ENCODE measurements around the gene PTPRT. TPM values are rescaled to one million over a fixed set of nuclear protein-coding genes. Genes with fewer than 3 reads are reported as not detected.

PTPRT gene
- total RNA-seq, 1 experiment from 2014 or later = 0.20 TPM

- H3K36me3 ChIP-seq (ENCODE audit: control insufficient read depth, insufficient read depth, low read length) = no peaks in the 10 kb centered on the region
- H3K4me1 Mint-ChIP-seq (ENCODE audit: low read depth, unreplicated experiment) = no peaks in the 10 kb centered on the region
- no peak overlapping the region for H3K4me3 Mint-ChIP-seq (ENCODE audit: unreplicated experiment)
- H3K4me3 ChIP-seq (ENCODE audit: low read depth, low read length) = no peak overlapping the region
- H3K27ac Mint-ChIP-seq (ENCODE audit: unreplicated experiment) = no peak overlapping the region
- intact Hi-C loops (cut with micrococcal nuclease; ENCODE audit: unreplicated experiment) = loop anchor here (5.0 kb wide), 1 partner anchor 376 kb away; no protein-coding TSS in a partner anchor
- no peaks in the 10 kb centered on the region for H3K27me3 ChIP-seq (replicated peaks; ENCODE audit: control insufficient read depth, insufficient read depth, low read length)
- BruUV-seq (replicated peaks) = no TSS peak
- H3K4me1 ChIP-seq = no peaks in the 10 kb centered on the region
- TF ChIP-seq CTCF (IDR thresholded peaks at IDR 0.05; ENCODE audit: insufficient read depth in 1 of 2, low read depth in 1 of 2, low read length in 1 of 2, severe bottlenecking in 1 of 2, unreplicated experiment in 1 of 2) = no peak
- no peaks in the 10 kb centered on the region for H3K9me3 Mint-ChIP-seq (ENCODE audit: unreplicated experiment)
- H3K9me3 ChIP-seq = no peaks in the 10 kb centered on the region
- ChIA-PET POLR2A (no interaction called here), CTCF (no interaction called here)
- H3K27me3 Mint-ChIP-seq (ENCODE audit: insufficient read depth, unreplicated experiment) = peaks cover 17% of the 10 kb centered on the region
- no peak for DNase-seq
- no peaks in the 10 kb centered on the region for H3K36me3 Mint-ChIP-seq (ENCODE audit: insufficient read depth, unreplicated experiment)
Measured at GRCh38 chr20:42267793-42268384, 921.8 kb downstream of the PTPRT start.

GRCh38 chr20:42261766-42262270 is 927.9 kb downstream of the PTPRT start:
- intact Hi-C loops (cut with micrococcal nuclease; ENCODE audit: unreplicated experiment) = no loop called here
- Mint-ChIP-seq H3K36me3 (ENCODE audit: insufficient read depth, unreplicated experiment) (no peaks in the 10 kb centered on the region), H3K4me1 (ENCODE audit: low read depth, unreplicated experiment) (no peaks in the 10 kb centered on the region), H3K4me3 (ENCODE audit: unreplicated experiment) (no peak overlapping the region), H3K27me3 (ENCODE audit: insufficient read depth, unreplicated experiment) (peaks cover 16% of the 10 kb centered on the region), H3K27ac (ENCODE audit: unreplicated experiment) (no peak overlapping the region), H3K9me3 (ENCODE audit: unreplicated experiment) (no peaks in the 10 kb centered on the region)
- TF ChIP-seq CTCF (IDR thresholded peaks at IDR 0.05; ENCODE audit: insufficient read depth in 1 of 2, low read depth in 1 of 2, low read length in 1 of 2, severe bottlenecking in 1 of 2, unreplicated experiment in 1 of 2) = no peak
- POLR2A ChIA-PET = no interaction called here
- no TSS peak for BruUV-seq (replicated peaks)
- CTCF ChIA-PET = no interaction called here
- DNase-seq = no peak
- Histone ChIP-seq H3K4me1 (no peaks in the 10 kb centered on the region), H3K36me3 (ENCODE audit: control insufficient read depth, insufficient read depth, low read length) (no peaks in the 10 kb centered on the region), H3K4me3 (ENCODE audit: low read depth, low read length) (no peak overlapping the region), H3K9me3 (no peaks in the 10 kb centered on the region), H3K27me3 (replicated peaks; ENCODE audit: control insufficient read depth, insufficient read depth, low read length) (no peaks in the 10 kb centered on the region)

GRCh38 chr20:42260184-42260583 is 929.5 kb downstream of the PTPRT start:
- H3K27me3 ChIP-seq (replicated peaks; ENCODE audit: control insufficient read depth, insufficient read depth, low read length) = no peaks in the 10 kb centered on the region
- H3K4me3 ChIP-seq (ENCODE audit: low read depth, low read length) = no peak overlapping the region
- intact Hi-C loops (cut with micrococcal nuclease; ENCODE audit: unreplicated experiment) = no loop called here
- Mint-ChIP-seq H3K36me3 (ENCODE audit: insufficient read depth, unreplicated experiment) (no peaks in the 10 kb centered on the region), H3K27me3 (ENCODE audit: insufficient read depth, unreplicated experiment) (peaks cover 13% of the 10 kb centered on the region), H3K4me1 (ENCODE audit: low read depth, unreplicated experiment) (no peaks in the 10 kb centered on the region), H3K4me3 (ENCODE audit: unreplicated experiment) (no peak overlapping the region), H3K9me3 (ENCODE audit: unreplicated experiment) (no peaks in the 10 kb centered on the region), H3K27ac (ENCODE audit: unreplicated experiment) (no peak overlapping the region)
- no peak for TF ChIP-seq CTCF (IDR thresholded peaks at IDR 0.05; ENCODE audit: insufficient read depth in 1 of 2, low read depth in 1 of 2, low read length in 1 of 2, severe bottlenecking in 1 of 2, unreplicated experiment in 1 of 2)
- no peak for DNase-seq
- CTCF ChIA-PET = no interaction called here
- POLR2A ChIA-PET = no interaction called here
- no peaks in the 10 kb centered on the region for H3K4me1 ChIP-seq
- no peaks in the 10 kb centered on the region for H3K9me3 ChIP-seq
- no TSS peak for BruUV-seq (replicated peaks)
- H3K36me3 ChIP-seq (ENCODE audit: control insufficient read depth, insufficient read depth, low read length) = no peaks in the 10 kb centered on the region
